Measurements from ENCODE around the gene KIAA0232. TPM values are rescaled to one million over a fixed set of nuclear protein-coding genes. Genes with fewer than 3 reads are reported as not detected.

Gene KIAA0232
- total and polyA plus RNA-seq, 2 of the 8 experiments (the other 6 are each of a cell fraction or from before 2014, with no cell fraction given) = 5.6 to 23.3 TPM

- Histone ChIP-seq H3K23me2 (ENCODE audit: low read depth, low read length) (no peaks in the 10 kb centered on the region), H3K56ac (replicated peaks; ENCODE audit: insufficient read length, low read depth, low read length) (no peak overlapping the region), H3K4me2 (ENCODE audit: insufficient read depth in 1 of 2, low read depth in 2 of 2, low read length in 2 of 2) (no peak overlapping the region), H3K23ac (ENCODE audit: insufficient read length) (no peak overlapping the region), H3K79me2 (ENCODE audit: control insufficient read depth in 1 of 2, insufficient read depth in 2 of 2, low read length in 2 of 2) (no peaks in the 10 kb centered on the region), H3K4me3 (ENCODE audit: extremely low read depth in 1 of 4, insufficient read depth in 2 of 4, low read depth in 3 of 4, low read length in 4 of 4) (no peak overlapping the region), H3K79me1 (ENCODE audit: low read depth, low read length) (no peaks in the 10 kb centered on the region), H2AK5ac (ENCODE audit: low read depth, low read length) (no peak overlapping the region), H3K4ac (replicated peaks; ENCODE audit: insufficient read length, low read depth, low read length) (no peak overlapping the region), H4K20me1 (replicated peaks in 1 of 2; ENCODE audit: control insufficient read depth in 1 of 2, insufficient read depth in 2 of 2, low read length in 2 of 2) (no peaks in the 10 kb centered on the region), H3K36me3 (ENCODE audit: control insufficient read depth in 2 of 4, insufficient read depth in 4 of 4, low read length in 3 of 4) (no peaks in the 10 kb centered on the region), H2BK120ac (replicated peaks; ENCODE audit: low read depth, low read length) (no peak overlapping the region), H3K18ac (ENCODE audit: extremely low read depth, low read length) (no peak overlapping the region), H3K14ac (ENCODE audit: insufficient read length) (no peak overlapping the region), H3K4me1 (replicated peaks in 1 of 4; ENCODE audit: control insufficient read depth in 3 of 4, insufficient read depth in 4 of 4, low read length in 3 of 4) (peaks cover 0 to 6% (median 0%) of the 10 kb centered on the region in 4 experiments; a peak in 2 of 7 replicates), H3K9me3 (ENCODE audit: insufficient read depth in 2 of 2, low read depth in 1 of 2, low read length in 1 of 2) (peaks cover 0 to 2% of the 10 kb centered on the region in 2 experiments; a peak in 2 of 4 replicates), H4K91ac (replicated peaks; ENCODE audit: insufficient read length, low read length) (no peak overlapping the region), H3K9ac (replicated peaks in 1 of 4; ENCODE audit: extremely low read depth in 1 of 4, low read depth in 3 of 4, low read length in 3 of 4) (no peak overlapping the region), H4K8ac (ENCODE audit: extremely low read depth, insufficient read depth, low read length) (no peak overlapping the region), H2BK5ac (ENCODE audit: low read depth, low read length) (no peak overlapping the region), H3K27ac (ENCODE audit: low read depth, low read length) (no peak overlapping the region), H2BK15ac (ENCODE audit: low read length) (no peak overlapping the region), H3K27me3 (replicated peaks in 1 of 4; ENCODE audit: control insufficient read depth in 3 of 4, extremely low read depth in 1 of 4, insufficient read depth in 3 of 4, low read length in 3 of 4) (no peaks in the 10 kb centered on the region), H4K5ac (ENCODE audit: insufficient read length, low read depth, low read length) (no peak overlapping the region), H2AFZ (ENCODE audit: low read length) (no peak overlapping the region), H2BK12ac (ENCODE audit: low read depth, low read length) (no peak overlapping the region), H2BK20ac (ENCODE audit: low read length) (no peak overlapping the region; the same call in 1 of the 2 replicates)
- 85% methylated on average over 6 of the region's 9 CpGs; no CpG with 5 or more reads in 1 of the 2 experiments for WGBS, 2 experiments (ENCODE audit: extremely low coverage in 1 of 2, insufficient coverage in 1 of 2, insufficient read length in 1 of 2, insufficient replicate concordance in 2 of 2, low coverage in 1 of 2, low lambda C conversion rate in 2 of 2, missing lambda C conversion rate in 1 of 2)
- no peak for FAIRE-seq
- ChIA-PET CTCF (ENCODE audit: partially characterized antibody) (no interaction called here), POLR2A (ENCODE audit: partially characterized antibody) (no interaction called here)
- TF ChIP-seq RBBP5 (IDR thresholded peaks at IDR 0.05; ENCODE audit: borderline replicate concordance, low read depth, low read length) = no peak
- no peak for TF ChIP-seq TEAD4 (IDR thresholded peaks at IDR 0.05; ENCODE audit: low read depth, low read length)
- TF ChIP-seq EZH2 (IDR thresholded peaks at IDR 0.05; ENCODE audit: low read depth, low read length, severe bottlenecking) = no peak
- DNase-seq (ENCODE audit: low read depth in 1 of 2, low spot score in 2 of 2) = no peak
Observed at GRCh38 chr4:6753891-6754290, 28.6 kb upstream of the KIAA0232 start.

Measured in H1 (cell line).